Fibroblast of skin of right quadriceps (primary cell): ENCODE results near the gene MLF2.
"Not testable (repeated sequence)": the region's sequence is repeated elsewhere in the genome, so short reads cannot be mapped to it uniquely, and the experiment has no call there.

Experiments
- DNase-seq: peaks from one replicate; pipeline ENCODE4 v3.0.0-alpha.2; 2013

The MLF2 gene

DNA sequence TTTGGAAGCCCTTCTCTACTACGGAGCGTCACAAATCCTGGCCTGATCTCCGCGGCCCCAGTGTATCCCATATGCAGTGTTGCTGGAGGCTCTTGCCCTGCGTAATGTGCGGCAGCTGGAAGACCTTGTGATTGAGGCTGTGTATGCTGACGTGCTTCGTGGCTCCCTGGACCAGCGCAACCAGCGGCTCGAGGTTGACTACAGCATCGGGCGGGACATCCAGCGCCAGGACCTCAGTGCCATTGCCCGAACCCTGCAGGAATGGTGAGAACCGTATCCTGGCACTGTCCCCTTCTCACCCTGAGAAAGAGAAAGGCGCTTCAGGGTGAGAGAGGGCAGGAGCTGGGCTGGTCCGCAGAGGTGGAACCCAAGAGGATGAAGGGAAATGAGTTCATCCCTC lies 23.8 kb downstream of the MLF2 start:
- DNase-seq: no peak

DNA sequence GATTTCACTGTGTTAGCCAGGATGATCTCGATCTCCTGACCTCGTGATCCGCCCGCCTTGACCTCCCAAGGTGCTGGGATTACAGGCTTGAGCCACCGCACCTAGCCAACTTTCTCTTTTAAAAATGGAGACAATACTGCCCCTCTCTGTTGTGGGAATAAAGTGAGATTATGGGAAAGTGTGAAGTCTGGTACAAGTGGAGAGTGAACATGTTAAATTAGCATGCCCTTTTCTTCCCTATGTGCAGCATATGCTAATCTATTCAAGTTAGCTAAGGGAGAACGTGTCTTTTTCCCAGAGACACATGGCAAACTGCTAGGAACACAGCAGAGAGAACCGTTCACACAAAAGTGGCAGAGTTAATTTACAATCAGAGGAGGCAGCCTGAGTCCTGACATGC lies 27.6 kb downstream of the MLF2 start:
- no peak for DNase-seq

DNA sequence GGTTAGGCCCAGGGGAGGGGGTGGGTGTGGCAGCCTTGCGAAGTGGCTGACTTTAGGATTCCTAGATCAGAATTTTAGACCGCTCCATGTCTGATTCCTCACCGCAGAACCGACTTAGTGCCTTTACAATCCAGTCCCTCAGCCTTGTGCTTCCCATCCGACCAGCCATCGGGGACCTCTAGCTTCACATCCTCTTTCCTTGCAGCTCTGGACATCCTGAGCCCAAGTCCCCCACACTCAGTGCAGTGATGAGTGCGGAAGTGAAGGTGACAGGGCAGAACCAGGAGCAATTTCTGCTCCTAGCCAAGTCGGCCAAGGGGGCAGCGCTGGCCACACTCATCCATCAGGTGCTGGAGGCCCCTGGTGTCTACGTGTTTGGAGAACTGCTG lies 28.5 kb downstream of the MLF2 start:
- DNase-seq: peak; percentile 12

DNA sequence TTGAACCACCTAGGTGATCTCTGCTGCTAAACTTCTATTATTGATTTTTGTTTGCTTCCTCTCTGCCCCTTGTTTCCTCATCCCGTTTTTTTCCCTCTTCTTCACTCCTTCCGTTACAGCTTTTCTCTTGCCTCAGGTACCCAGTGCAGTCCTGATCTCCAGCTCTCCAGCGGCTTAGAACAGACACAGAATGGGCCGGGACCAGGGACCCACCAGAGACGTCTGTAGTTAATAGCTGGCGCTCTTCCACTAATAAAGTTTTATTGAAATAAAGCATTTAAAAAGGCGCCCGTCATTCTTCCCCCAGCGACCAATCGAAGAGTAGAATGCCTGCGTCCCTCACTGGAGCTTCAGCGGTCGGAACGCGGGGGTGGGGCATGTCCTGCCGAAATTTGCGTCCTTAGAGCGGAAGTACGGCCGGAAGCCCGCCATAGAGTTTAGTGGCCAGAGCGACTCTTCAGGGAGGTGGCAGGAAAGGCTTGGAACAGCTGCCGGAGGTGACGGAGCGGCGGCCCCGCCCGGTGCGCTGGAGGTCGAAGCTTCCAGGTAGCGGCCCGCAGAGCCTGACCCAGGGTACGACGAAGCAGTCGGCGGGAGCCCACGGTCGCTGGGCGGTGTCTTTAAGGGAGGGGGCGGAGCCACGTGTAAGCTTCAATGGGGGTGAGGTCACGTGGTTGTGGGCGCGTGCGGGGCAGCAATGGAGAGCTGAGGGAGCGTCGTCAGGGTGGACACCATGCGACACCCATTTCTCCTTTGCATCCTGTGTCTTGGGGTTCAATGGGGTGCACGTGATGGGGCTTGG lies 29.1 kb downstream of the MLF2 start, which contains the start of gene COPS7A:
Gene COPS7A (plus strand): TSS at position 440 of the 802 bp plus-strand sequence. CDS start 611 bp downstream, outside the sequence.
- peak; percentile 99 for DNase-seq

DNA sequence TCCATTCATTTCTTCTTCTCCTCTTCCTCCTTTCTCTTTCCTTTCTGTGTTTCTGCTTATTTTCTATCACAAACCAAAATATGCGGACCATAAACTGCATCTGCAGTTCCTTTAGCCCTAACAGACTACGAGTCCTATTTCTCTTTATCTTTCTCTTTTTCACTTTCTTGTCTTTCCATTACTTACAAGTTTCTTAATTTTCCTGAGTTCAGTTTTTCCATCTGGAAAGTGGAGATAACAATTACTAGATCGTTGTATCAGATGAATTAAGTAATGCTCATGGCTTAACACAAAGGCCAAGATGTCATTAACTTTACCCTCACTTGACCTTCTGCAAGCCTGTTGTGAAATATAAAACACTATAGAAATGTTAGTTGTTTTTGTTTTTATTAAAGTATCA lies 30.1 kb downstream of the MLF2 start:
- no peak for DNase-seq

DNA sequence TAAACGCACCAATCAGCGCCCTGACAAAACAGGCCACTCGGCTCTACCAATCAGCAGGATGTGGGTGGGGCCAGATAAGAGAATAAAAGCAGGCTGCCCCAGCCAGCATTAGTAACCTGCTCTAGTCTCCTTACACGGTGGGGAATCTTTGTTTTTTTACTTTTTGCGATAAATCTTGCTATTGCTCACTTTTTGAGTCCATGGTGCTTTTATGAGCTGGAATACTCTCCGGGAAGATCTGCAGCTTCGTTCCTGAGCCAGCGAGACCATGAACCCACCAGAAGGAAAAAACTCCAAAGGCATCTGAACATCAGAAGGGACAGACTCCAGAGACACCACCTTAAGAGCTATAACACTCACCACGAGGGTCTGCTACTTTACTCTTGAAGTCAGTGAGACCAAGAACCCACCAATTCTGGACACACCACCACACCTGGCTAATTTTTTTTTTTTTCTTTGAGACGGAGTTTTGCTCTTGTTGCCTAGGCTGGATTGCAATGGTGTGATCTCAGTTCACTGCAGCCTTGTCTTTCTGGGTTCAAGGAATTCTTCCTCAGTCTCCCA lies 36.0 kb downstream of the MLF2 start:
- DNase-seq: no peak

DNA sequence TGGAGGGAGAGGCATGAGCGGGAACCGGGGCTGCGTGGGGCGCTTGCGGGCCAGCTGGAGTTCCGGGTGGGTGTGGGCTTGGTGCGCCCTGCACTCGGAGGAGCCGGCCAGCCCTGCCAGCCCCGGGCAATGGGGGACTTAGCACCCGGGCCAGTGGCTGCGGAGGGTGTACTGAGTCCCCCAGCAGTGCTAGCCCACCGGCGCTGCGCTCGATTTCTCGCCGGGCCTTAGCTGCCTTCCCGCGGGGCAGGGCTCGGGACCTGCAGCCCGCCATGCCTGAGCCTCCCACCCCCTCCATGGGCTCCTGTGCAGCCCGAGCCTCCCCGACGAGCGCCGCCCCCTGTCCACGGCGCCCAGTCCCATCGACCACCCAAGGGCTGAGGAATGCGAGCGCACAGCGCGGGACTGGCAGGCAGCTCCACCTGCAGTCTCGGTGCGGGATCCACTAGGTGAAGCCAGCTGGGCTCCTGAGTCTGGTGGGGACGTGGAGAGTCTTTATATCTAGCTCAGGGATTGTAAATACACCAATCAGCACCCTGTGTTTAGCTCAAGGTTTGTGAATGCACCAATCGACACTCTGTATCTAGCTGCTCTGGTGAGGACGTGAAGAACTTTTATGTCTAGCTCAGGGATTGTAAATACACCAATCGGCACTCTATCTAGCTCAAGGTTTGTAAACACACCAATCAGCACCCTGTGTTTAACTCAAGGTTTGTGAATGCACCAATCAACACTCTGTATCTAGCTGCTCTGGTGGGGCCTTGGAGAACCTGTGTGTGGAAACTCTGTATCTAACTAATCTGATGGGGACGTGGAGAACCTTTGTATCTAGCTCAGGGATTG lies 36.7 kb downstream of the MLF2 start:
- DNase-seq: not testable (repeated sequence)

DNA sequence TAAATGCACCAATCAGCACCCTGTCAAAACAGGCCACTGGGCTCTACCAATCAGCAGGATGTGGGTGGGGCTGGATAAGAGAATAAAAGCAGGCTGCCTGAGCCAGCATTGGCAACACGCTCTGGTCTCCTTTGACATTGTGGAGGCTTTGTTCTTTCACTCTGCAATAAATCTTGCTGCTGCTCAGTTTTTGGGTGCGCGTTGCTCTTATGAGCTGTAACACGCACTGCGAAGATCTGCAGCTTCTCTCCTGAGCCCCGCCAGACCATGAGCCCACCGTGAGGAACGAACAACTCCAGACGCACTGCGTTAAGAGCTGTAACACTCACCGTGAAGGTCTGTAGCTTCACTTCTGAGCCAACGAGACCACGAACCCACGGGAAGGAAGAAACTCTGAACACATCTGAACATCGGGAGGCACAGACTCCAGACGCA lies 44.0 kb downstream of the MLF2 start:
- DNase-seq: no peak

DNA sequence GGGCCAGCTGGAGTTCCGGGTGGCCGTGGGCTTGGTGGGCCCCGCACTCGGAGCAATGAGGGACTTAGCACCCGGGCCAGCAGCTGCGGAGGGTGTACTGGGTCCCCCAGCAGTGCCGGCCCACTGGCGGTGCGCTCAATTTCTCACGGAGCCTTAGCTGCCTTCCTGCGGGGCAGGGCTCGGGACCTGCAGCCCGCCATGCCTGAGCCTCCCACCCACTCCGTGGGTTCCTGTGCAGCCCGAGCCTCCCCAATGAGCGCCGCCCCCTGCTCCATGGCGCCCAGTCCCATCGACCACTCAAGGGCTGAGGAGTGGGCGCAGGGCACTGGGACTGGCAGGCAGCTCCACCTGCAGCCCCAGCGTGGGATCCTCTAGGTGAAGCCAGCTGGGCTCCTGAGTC lies 44.6 kb downstream of the MLF2 start:
- not testable (repeated sequence) for DNase-seq

DNA sequence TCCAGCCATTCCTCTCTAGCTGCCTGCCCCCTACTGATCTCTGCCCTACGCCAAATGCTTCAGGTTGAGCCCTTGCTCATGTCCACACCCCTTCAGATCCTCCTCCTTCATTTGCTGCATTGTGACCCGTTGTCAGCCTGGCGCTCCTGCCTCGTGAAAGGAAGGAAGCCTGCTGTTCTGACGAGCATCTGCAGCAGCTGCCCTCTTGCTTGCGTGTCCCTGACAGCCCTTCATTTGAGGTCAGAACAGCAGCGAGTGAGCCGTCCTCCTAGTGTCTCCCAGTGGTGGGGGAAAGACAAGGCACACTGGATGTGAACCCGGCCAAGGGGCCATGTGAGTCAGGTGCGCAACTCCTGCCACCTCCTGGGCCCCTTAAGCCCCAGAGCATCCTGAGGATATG lies 49.3 kb downstream of the MLF2 start:
- DNase-seq: no peak

DNA sequence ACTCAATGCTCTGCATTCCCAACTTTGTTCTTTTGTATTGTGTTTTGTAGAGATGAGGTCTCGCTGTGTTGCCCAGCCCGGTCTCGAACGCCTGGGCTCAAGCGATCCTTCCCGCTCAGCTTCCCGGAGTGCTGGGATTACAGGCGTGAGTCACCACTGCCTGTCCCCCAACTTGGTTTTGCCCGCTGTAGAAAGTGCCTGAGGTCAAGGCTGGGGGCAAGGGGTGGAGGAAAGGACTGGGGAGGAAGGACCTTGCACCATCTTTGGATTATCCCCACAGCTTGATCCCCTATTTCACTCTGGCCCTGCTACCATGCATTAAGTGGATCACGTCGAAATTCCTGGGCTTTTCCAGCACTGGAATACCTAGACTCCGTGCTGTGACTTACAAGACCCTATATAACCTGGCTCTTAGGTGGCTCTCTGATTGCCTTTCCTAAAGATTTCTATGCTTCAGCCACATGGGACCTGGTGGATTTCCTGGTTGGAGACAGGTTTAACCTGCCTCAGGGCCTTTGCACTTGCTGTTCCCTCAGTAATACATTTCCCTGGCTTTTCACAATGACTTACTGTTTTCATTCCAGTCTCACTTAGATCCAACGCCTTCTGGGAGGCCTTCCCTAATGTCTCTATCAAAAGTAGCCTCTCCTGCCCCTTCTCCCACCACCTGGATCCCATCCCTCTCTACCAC lies 51.7 kb downstream of the MLF2 start:
- peak; percentile 17 for DNase-seq

DNA sequence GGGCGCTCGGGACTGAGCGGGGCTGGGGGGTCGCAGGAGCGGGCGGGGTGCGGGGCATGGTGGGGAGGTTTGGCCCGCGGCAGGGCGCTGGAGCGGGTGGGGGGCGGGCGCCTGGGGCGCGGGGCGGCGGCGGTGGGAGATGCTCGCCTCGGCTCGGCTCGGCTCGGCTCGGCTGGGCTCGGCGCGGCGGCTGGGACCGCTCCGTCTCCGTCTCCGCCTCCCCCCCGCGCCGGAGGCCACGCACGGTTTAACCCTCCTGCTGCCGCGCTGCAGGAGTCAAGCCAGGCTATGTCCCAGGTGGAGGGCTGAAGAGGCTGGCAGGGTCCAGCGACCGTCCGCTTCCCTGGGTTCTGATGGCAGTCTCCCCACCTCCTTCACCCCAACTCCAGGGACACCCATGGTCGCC lies 52.3 kb downstream of the MLF2 start, which contains the start of gene PIANP:
Gene PIANP (minus strand): TSS at position 170 of the 406 bp plus-strand sequence. CDS start 2,754 bp downstream, outside the sequence.
- peak; percentile 34 for DNase-seq

DNA sequence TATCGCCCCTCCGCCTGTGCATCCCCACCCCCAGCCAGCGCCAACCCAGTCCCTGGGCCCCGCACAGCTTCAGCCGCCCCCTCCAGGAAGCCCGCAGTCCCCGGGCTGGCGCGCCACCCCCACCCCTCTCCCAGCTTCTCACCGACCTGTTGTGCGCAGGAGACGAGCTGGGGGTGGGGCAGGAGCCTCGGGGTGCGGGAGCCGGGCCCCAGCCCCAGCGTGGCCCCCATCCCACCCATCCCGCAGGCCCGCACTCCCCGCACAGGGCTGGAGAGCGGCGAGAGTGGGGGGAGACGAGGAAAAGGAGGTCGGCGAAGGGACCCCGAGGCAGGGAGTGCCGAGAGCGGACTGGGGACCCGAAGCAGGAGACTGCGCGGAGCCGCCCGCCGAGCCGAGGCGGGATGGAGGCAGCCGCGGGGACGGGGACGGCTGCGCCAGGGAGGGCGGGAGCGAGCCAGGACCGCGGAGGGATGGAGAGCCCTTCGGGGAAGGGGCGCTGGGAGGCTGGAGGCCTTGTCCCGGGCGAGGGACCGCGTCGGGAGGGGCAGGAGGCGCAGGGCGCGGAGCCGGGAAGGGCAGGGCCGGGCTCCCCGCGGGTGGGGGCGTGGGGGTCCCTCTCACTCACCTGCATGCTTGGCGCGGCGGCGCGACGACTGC lies 52.8 kb downstream of the MLF2 start:
- peak; percentile 13 for DNase-seq

DNA sequence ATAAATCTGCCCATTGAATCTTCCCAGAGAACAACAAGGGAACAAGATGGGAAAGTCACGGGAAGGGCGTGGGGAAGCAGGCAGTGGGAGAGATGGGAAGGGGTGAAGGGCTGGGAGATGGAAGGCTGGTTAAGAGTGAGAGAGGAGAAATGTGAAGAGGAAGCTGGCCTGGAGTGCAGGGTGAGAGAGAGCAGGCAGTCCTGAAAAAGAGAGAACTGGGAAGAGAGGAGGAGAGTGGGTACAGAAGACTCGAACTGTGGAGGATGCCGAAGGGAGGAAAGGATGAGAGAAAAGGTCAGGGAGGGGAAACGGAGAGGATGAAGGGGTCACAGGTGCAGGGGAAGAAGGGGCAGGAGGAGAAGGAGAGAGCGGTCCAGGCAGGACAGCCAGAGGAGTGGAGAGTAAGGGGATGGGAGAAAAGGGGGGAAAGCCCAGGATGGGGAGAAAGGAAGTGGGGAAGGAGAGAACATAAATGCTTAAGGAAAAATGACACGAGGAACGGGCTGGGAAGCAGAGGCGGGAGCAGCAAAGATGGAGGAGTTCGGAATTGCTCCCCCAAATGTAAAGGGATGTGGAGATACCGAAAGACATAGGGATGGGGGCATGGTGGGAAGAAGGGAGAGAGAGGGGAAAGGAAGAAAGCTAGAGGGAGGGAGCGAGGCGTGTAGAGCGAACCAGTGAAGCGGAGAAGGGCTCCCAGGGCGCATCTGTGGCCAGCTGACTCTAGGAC lies 53.5 kb downstream of the MLF2 start:
- no peak for DNase-seq

DNA sequence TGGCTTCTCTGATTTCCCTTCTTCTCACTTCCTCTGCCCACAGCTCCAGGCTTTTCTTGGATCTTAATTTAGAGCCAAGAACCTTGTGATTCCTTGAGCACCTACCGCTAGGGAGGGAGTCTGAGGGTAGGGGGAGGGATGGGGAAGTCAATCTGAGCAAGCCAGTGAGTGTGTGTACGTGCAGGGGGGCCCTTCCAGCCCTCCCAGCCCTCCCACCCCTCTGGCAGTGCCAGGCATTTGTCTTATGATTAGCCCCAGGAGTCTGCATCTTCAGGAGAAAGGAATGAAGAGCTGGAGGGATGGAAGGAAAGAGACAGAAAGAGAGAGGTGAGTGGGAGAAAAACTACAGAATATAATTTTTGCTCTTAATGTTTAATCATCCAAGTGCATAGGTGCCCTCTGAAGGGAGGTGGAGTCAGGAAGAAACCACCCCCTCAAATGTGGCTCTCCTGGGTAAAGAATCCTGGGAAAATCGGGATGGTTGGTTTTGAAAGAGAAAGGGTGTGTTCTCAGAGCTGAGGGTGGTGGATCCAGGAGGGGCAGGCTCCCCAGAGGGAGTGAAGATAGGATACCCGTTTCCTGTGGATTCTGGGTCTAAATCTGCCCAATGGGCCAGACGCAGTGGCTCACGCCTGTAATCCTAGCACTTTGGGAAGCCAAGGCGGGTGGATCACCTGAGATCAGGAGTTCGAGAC lies 54.4 kb downstream of the MLF2 start:
- no peak for DNase-seq
